HG02943 (cell line): ENCODE data around the gene SNTA1.
"Not testable (repeated sequence)": the region's sequence is repeated elsewhere in the genome, so short reads cannot be mapped to it uniquely, and the experiment has no call there.

Source experiments
- ATAC-seq: cut with Tn5 transposase; IDR thresholded peaks from one replicate; pipeline ENCODE4 v1.9.1; 2021; ENCODE audit warnings: mild to moderate bottlenecking, low read depth, moderate library complexity; ENCODE audit not compliant: unreplicated experiment

The SNTA1 gene

GRCh38 chr20:33443512-33444239, at the start of gene SNTA1:
Gene SNTA1, minus strand, starts transcription at chr20:33443763. Its CDS starts 143 bp downstream, at chr20:33443620.
- peak; percentile 74 for ATAC-seq

GRCh38 chr20:33490934-33491656, 47.5 kb upstream of the SNTA1 start:
- ATAC-seq = no peak

- peak; percentile 39 for ATAC-seq
These were observed 46.7 kb upstream of the SNTA1 start, which contains the start of gene CBFA2T2 for GRCh38 chr20:33490023-33490933. Gene CBFA2T2, plus strand, starts transcription at chr20:33490096. Its CDS starts 172 bp downstream, at chr20:33490268.

GRCh38 chr20:33489495-33490022, 46.0 kb upstream of the SNTA1 start:
- ATAC-seq = peak; percentile 91

- ATAC-seq = not testable (repeated sequence)
These were observed 45.3 kb upstream of the SNTA1 start for GRCh38 chr20:33488661-33489494.

GRCh38 chr20:33488201-33488600, 44.6 kb upstream of the SNTA1 start:
- ATAC-seq = no peak

- ATAC-seq = not testable (repeated sequence)
These were observed 39.6 kb upstream of the SNTA1 start for GRCh38 chr20:33483186-33483585.

- ATAC-seq = no peak
These were observed 39.0 kb upstream of the SNTA1 start for GRCh38 chr20:33482581-33482980.

GRCh38 chr20:33481431-33481941, 37.9 kb upstream of the SNTA1 start:
- no peak for ATAC-seq

- no peak for ATAC-seq
These were observed 36.5 kb upstream of the SNTA1 start for GRCh38 chr20:33480048-33480447.

GRCh38 chr20:33477386-33478234, 34.0 kb upstream of the SNTA1 start:
- no peak for ATAC-seq

GRCh38 chr20:33475381-33476152, 32.0 kb upstream of the SNTA1 start:
- no peak for ATAC-seq

- ATAC-seq = no peak
These were observed 31.4 kb upstream of the SNTA1 start for GRCh38 chr20:33474963-33475362.

GRCh38 chr20:33474097-33474873, 30.7 kb upstream of the SNTA1 start:
- ATAC-seq = no peak

- ATAC-seq = no peak
These were observed 29.4 kb upstream of the SNTA1 start for GRCh38 chr20:33472868-33473435.

- ATAC-seq = no peak
These were observed 27.3 kb upstream of the SNTA1 start for GRCh38 chr20:33470866-33471265.

- ATAC-seq = no peak
These were observed 26.9 kb upstream of the SNTA1 start for GRCh38 chr20:33470457-33470856.
